Astrocyte (in vitro differentiated cells and primary cell): ENCODE data around the gene SUN5. TPM values are rescaled to one million over a fixed set of nuclear protein-coding genes. Genes with fewer than 3 reads are reported as not detected.
A peak's percentile ranks its signal among the peaks of the same experiment; 100 is the strongest.

Experiments used
- DNase-seq: peaks from one replicate; pipeline ENCODE4 v3.0.0-alpha.2; 2010; ENCODE audit warnings: low read depth
- FAIRE-seq: peaks from 2 replicates; lab custom pipeline; 2011; peaks lifted over from hg19 to GRCh38; lab: Jason Lieb, UNC
- H2AFZ ChIP-seq: 2 replicates; pipeline ENCODE4 v1.6.0; 2012; ENCODE audit warnings: low read depth, low read length, inconsistent platforms
- H3K27ac ChIP-seq: 2 replicates; pipeline ENCODE4 v1.5.1; 2011; ENCODE audit warnings: low read depth, low read length, inconsistent platforms
- H3K27me3 ChIP-seq: 2 replicates; pipeline ENCODE4 v1.6.0; 2011; ENCODE audit warnings: low read length, inconsistent platforms; ENCODE audit not compliant: insufficient read depth
- H3K36me3 ChIP-seq: 2 replicates; pipeline ENCODE4 v1.5.1; 2011; ENCODE audit warnings: low read length, inconsistent platforms; ENCODE audit not compliant: insufficient read depth
- H3K4me1 ChIP-seq: 2 replicates; pipeline ENCODE4 v1.5.1; 2011; ENCODE audit warnings: low read length, inconsistent platforms; ENCODE audit not compliant: insufficient read depth
- H3K4me2 ChIP-seq: 2 replicates; pipeline ENCODE4 v1.6.0; 2012; ENCODE audit warnings: low read length, inconsistent platforms
- H3K4me3 ChIP-seq: 2 replicates; pipeline ENCODE4 v1.5.1; 2011; ENCODE audit warnings: low read depth, mild to moderate bottlenecking, low read length, inconsistent platforms; ENCODE audit not compliant: insufficient read depth
- H3K79me2 ChIP-seq: 2 replicates; pipeline ENCODE4 v1.6.0; 2012; ENCODE audit warnings: mild to moderate bottlenecking, low read length, inconsistent platforms; ENCODE audit not compliant: insufficient read depth
- H3K9ac ChIP-seq: 2 replicates; pipeline ENCODE4 v1.6.0; 2012; ENCODE audit warnings: mild to moderate bottlenecking, low read length, inconsistent platforms
- H3K9me3 ChIP-seq: 2 replicates; pipeline ENCODE4 v1.5.1; 2012; ENCODE audit warnings: low read depth, mild to moderate bottlenecking, low read length, inconsistent platforms; ENCODE audit not compliant: insufficient read depth
- H4K20me1 ChIP-seq: 2 replicates; pipeline ENCODE4 v1.6.0; 2012; ENCODE audit warnings: low read length, inconsistent platforms; ENCODE audit not compliant: insufficient read depth
- H3K27ac Mint-ChIP-seq: one replicate; pipeline ENCODE4 v1.8.0; 2021; ENCODE audit warnings: mild to moderate bottlenecking, mixed read lengths; ENCODE audit not compliant: unreplicated experiment
- H3K27me3 Mint-ChIP-seq: one replicate; pipeline ENCODE4 v1.8.0; 2021; ENCODE audit warnings: low read depth, mixed read lengths; ENCODE audit not compliant: unreplicated experiment
- H3K36me3 Mint-ChIP-seq: one replicate; pipeline ENCODE4 v1.8.0; 2021; ENCODE audit warnings: low read depth, mixed read lengths; ENCODE audit not compliant: unreplicated experiment
- H3K4me1 Mint-ChIP-seq: one replicate; pipeline ENCODE4 v1.8.0; 2021; ENCODE audit warnings: low read depth, mixed read lengths; ENCODE audit not compliant: unreplicated experiment
- H3K4me3 Mint-ChIP-seq: one replicate; pipeline ENCODE4 v1.8.0; 2021; ENCODE audit warnings: mild to moderate bottlenecking, moderate library complexity, mixed read lengths; ENCODE audit not compliant: unreplicated experiment
- H3K9me3 Mint-ChIP-seq: one replicate; pipeline ENCODE4 v1.8.0; 2021; ENCODE audit warnings: mild to moderate bottlenecking, mixed read lengths; ENCODE audit not compliant: unreplicated experiment
- CTCF ChIP-seq: IDR thresholded peaks from 2 replicates; pipeline ENCODE4 v1.5.1; 2011; ENCODE audit warnings: low read depth, mild to moderate bottlenecking, inconsistent platforms, low read length, moderate library complexity; ENCODE audit not compliant: insufficient read depth
- EZH2 ChIP-seq: IDR thresholded peaks from 2 replicates; pipeline ENCODE4 v1.6.1; 2012; ENCODE audit warnings: mild to moderate bottlenecking, low read length, inconsistent platforms; ENCODE audit not compliant: insufficient read depth
- total RNA-seq: library from RNA; stranded (reverse); gene quantifications from 2 replicates; pipeline ENCODE4 v1.2.1, GENCODE V29; 2021

SUN5 gene
- total RNA-seq, 1 donor from 2014 or later: not detected

GRCh38 chr20:32971703-32972161 is 32.5 kb downstream of the SUN5 start:
- Histone ChIP-seq H3K79me2 (no peaks in the 10 kb centered on the region), H4K20me1 (no peaks in the 10 kb centered on the region), H3K9ac (no peak overlapping the region), H3K4me1 (peaks cover 3% of the 10 kb centered on the region), H3K27me3 (no peaks in the 10 kb centered on the region), H3K36me3 (no peaks in the 10 kb centered on the region), H3K27ac (no peak overlapping the region), H3K9me3 (no peaks in the 10 kb centered on the region), H2AFZ (peak overlapping the region; percentile 66), H3K4me2 (peak overlapping the region; percentile 8), H3K4me3 (no peak overlapping the region)
- no peak overlapping the region for H3K27ac Mint-ChIP-seq
- no peak for TF ChIP-seq EZH2
- no peak for TF ChIP-seq CTCF
- peaks cover 10% of the 10 kb centered on the region for H3K27me3 Mint-ChIP-seq
- H3K36me3 Mint-ChIP-seq: peaks cover 3% of the 10 kb centered on the region
- H3K9me3 Mint-ChIP-seq: no peaks in the 10 kb centered on the region
- FAIRE-seq (no peak), DNase-seq (no peak)
- peaks cover 1% of the 10 kb centered on the region for H3K4me1 Mint-ChIP-seq
- no peak overlapping the region for H3K4me3 Mint-ChIP-seq

GRCh38 chr20:32970973-32971300 is 33.3 kb downstream of the SUN5 start:
- Histone ChIP-seq H3K9me3 (no peaks in the 10 kb centered on the region), H3K9ac (no peak overlapping the region), H3K79me2 (no peaks in the 10 kb centered on the region), H3K4me1 (peaks cover 3% of the 10 kb centered on the region), H4K20me1 (no peaks in the 10 kb centered on the region), H3K27me3 (no peaks in the 10 kb centered on the region), H3K4me3 (no peak overlapping the region), H3K36me3 (no peaks in the 10 kb centered on the region), H2AFZ (peak overlapping the region; percentile 66), H3K27ac (no peak overlapping the region), H3K4me2 (no peak overlapping the region)
- Mint-ChIP-seq H3K27ac (no peak overlapping the region), H3K27me3 (peaks cover 12% of the 10 kb centered on the region), H3K9me3 (no peaks in the 10 kb centered on the region), H3K36me3 (peaks cover 3% of the 10 kb centered on the region), H3K4me3 (no peak overlapping the region), H3K4me1 (peaks cover 1% of the 10 kb centered on the region)
- FAIRE-seq (no peak), DNase-seq (no peak)
- TF ChIP-seq EZH2 (no peak), CTCF (no peak)

GRCh38 chr20:32970115-32970972 is 33.9 kb downstream of the SUN5 start:
- TF ChIP-seq CTCF (no peak), EZH2 (no peak)

More at GRCh38 chr20:32970115-32970972, 33.9 kb downstream of the SUN5 start:
- Histone ChIP-seq H3K9ac (no peak overlapping the region), H3K27ac (no peak overlapping the region), H3K4me2 (no peak overlapping the region), H2AFZ (no peak overlapping the region), H3K9me3 (no peaks in the 10 kb centered on the region), H4K20me1 (no peaks in the 10 kb centered on the region), H3K4me3 (no peak overlapping the region), H3K27me3 (no peaks in the 10 kb centered on the region), H3K36me3 (no peaks in the 10 kb centered on the region), H3K4me1 (peaks cover 3% of the 10 kb centered on the region), H3K79me2 (no peaks in the 10 kb centered on the region)
- Mint-ChIP-seq H3K4me3 (no peak overlapping the region), H3K36me3 (peaks cover 3% of the 10 kb centered on the region), H3K27ac (no peak overlapping the region), H3K4me1 (peaks cover 1% of the 10 kb centered on the region), H3K9me3 (no peaks in the 10 kb centered on the region), H3K27me3 (peaks cover 13% of the 10 kb centered on the region)
- DNase-seq (no peak), FAIRE-seq (no peak)
